ENCODE data around the gene UVRAG.

UVRAG gene

DNA sequence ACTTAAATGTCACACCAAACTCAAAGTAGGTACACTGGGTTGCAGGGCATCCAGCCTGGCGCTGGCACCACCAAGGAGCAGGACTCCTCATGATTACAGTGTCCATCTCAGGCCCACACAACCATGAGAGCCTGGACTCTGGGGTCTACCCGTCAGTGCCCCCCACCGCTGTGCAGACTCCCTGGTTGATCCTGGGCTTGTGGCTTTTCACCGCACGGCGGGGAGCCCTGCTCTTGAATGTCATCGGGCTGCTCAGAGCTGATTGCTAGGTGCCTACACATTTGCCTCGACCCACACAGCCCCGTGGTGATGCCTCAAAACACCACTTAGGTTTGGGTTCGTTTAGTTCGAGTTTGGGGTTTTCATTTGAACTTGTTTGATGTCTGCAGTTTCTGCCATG is 328.3 kb downstream of the UVRAG start:
- H3K9ac ChIP-seq (ENCODE audit: low read length): no peak overlapping the region
- 0 out of 2 replicates have a peak, but pooled peaks cover 3% of the 10 kb centered on the region for H4K20me1 ChIP-seq (ENCODE audit: insufficient read depth, low read length)
- TF ChIP-seq, protein P1, sequence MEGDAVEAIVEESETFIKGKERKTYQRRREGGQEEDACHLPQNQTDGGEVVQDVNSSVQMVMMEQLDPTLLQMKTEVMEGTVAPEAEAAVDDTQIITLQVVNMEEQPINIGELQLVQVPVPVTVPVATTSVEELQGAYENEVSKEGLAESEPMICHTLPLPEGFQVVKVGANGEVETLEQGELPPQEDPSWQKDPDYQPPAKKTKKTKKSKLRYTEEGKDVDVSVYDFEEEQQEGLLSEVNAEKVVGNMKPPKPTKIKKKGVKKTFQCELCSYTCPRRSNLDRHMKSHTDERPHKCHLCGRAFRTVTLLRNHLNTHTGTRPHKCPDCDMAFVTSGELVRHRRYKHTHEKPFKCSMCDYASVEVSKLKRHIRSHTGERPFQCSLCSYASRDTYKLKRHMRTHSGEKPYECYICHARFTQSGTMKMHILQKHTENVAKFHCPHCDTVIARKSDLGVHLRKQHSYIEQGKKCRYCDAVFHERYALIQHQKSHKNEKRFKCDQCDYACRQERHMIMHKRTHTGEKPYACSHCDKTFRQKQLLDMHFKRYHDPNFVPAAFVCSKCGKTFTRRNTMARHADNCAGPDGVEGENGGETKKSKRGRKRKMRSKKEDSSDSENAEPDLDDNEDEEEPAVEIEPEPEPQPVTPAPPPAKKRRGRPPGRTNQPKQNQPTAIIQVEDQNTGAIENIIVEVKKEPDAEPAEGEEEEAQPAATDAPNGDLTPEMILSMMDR (IDR thresholded peaks at IDR 0.05; ENCODE audit: low read depth, low read length): no peak
- no peak for TF ChIP-seq EZH2phosphoT487 (IDR thresholded peaks at IDR 0.05; ENCODE audit: low read depth)
- peaks cover 30% of the 10 kb centered on the region for H3K36me3 ChIP-seq (replicated peaks; ENCODE audit: low read depth, low read length)
- H2AFZ ChIP-seq (ENCODE audit: low read depth, low read length): no peak overlapping the region
- H3K27me3 ChIP-seq (ENCODE audit: low read depth, low read length): no peaks in the 10 kb centered on the region
- no peak overlapping the region for H3K4me3 ChIP-seq (ENCODE audit: low read length)
- H3K4me1 ChIP-seq (ENCODE audit: low read length): peaks cover 7% of the 10 kb centered on the region
- no peak overlapping the region for H3K27ac ChIP-seq (ENCODE audit: low read length)
- H3K9me3 ChIP-seq (ENCODE audit: insufficient read depth, low read length): no peaks in the 10 kb centered on the region
- no peaks in the 10 kb centered on the region for H3K79me2 ChIP-seq (ENCODE audit: low read length)
- no peak overlapping the region for H3K4me2 ChIP-seq (ENCODE audit: low read length)

DNA sequence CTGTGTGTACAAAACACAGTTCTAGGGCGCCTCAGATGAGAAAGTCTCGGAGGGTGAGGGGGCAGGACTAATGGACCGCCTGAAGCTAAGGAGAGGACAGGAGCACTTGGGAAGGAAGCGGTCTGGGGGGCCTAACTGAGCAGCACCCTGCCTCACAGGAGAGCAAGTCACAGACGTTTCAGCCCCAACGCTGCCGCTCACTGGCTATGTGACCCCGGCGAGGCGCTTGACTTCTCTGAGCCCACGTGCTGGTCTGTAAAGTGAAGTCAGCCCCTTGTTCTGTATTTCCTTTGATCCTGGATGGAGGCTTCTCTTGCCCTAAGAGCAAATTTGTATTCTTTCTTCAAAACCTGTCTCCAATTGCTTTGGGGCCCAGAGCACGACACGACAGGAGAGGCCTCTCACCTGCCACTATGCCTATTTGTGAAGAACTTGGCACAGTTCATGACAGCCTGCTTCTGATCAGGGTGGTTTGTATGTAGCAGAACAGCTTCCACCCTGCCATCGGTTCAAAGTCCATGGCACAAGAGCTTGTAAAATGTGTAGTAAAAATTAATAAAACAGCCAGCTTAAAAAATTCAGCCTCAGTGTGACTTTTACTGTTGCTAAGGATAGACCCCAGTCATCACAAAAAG is 332.2 kb downstream of the UVRAG start:
- Histone ChIP-seq H3K27me3 (ENCODE audit: low read depth, low read length) (no peaks in the 10 kb centered on the region), H3K9me3 (ENCODE audit: insufficient read depth, low read length) (no peaks in the 10 kb centered on the region), H3K79me2 (ENCODE audit: low read length) (no peaks in the 10 kb centered on the region), H4K20me1 (ENCODE audit: insufficient read depth, low read length) (no peaks in the 10 kb centered on the region), H3K4me3 (ENCODE audit: low read length) (no peak overlapping the region), H3K9ac (ENCODE audit: low read length) (no peak overlapping the region), H3K4me2 (ENCODE audit: low read length) (no peak overlapping the region), H2AFZ (ENCODE audit: low read depth, low read length) (no peak overlapping the region), H3K27ac (ENCODE audit: low read length) (no peak overlapping the region), H3K36me3 (replicated peaks; ENCODE audit: low read depth, low read length) (peaks cover 16% of the 10 kb centered on the region), H3K4me1 (ENCODE audit: low read length) (peaks cover 14% of the 10 kb centered on the region)
- TF ChIP-seq, protein P1 (IDR thresholded peaks at IDR 0.05; ENCODE audit: low read depth, low read length): no peak
- TF ChIP-seq EZH2phosphoT487 (IDR thresholded peaks at IDR 0.05; ENCODE audit: low read depth): no peak

DNA sequence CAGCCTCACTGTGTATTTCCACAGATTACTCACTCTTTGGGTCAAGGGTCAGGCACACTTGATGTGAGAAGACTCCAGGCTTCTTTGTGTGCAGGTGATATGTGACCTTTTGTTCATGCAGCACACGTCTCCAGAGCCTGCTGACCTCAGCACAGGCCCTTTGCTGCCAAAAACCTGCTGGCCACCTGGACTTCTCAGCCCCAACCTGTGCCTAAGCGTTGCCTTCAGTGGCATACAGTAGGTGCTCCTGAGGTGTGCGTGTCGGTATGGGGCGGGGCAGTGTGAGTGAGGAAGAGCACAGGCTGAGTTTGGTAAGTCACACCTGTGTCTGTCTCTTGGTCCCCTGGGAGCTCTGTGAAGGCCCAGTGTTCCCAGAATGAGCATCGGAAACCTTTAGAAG is 333.2 kb downstream of the UVRAG start:
- H3K4me2 ChIP-seq (ENCODE audit: low read length): no peak overlapping the region
- H2AFZ ChIP-seq (ENCODE audit: low read depth, low read length): no peak overlapping the region
- peaks cover 7% of the 10 kb centered on the region for H3K36me3 ChIP-seq (replicated peaks; ENCODE audit: low read depth, low read length)
- no peak overlapping the region for H3K4me3 ChIP-seq (ENCODE audit: low read length)
- no peaks in the 10 kb centered on the region for H3K27me3 ChIP-seq (ENCODE audit: low read depth, low read length)
- no peaks in the 10 kb centered on the region for H3K9me3 ChIP-seq (ENCODE audit: insufficient read depth, low read length)
- peaks cover 24% of the 10 kb centered on the region for H3K4me1 ChIP-seq (ENCODE audit: low read length)
- H3K79me2 ChIP-seq (ENCODE audit: low read length): no peaks in the 10 kb centered on the region
- no peak overlapping the region for H3K27ac ChIP-seq (ENCODE audit: low read length)
- no peak for TF ChIP-seq EZH2phosphoT487 (IDR thresholded peaks at IDR 0.05; ENCODE audit: low read depth)
- TF ChIP-seq, protein P1 (IDR thresholded peaks at IDR 0.05; ENCODE audit: low read depth, low read length): no peak
- H4K20me1 ChIP-seq (ENCODE audit: insufficient read depth, low read length): no peaks in the 10 kb centered on the region
- H3K9ac ChIP-seq (ENCODE audit: low read length): no peak overlapping the region

DNA sequence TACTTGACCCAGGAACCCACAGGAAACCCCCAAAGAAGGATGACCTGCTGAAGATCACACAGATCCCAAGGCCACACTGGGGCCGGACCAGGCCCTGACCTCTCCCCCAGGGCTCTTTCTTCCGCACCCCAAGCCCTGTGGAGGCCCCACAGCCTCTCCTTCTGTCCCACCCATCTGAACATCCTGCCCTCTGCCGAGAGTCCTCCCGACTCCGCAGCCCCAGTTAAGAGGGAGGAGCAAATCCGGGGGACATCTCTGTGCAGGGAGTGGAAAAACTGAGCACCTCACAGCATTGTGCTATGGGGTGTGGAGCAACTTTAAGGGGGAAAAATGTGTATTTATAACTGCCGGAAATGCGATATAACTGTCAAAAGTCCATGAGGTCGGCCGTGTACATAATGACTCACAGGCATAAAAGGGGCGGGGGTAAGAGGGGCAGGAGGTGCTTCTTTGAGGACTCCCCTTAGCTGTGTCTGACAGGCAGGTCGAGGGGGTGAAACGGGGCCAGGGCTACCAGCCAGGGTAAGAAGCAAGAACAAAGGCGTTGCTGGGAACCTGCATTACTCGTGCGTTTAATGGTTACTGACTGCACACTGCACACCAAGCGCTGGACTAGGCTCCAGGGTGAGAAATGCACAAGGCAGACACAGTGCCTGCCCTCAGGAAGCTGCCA is 334.1 kb downstream of the UVRAG start:
- Histone ChIP-seq H3K27me3 (ENCODE audit: low read depth, low read length) (no peaks in the 10 kb centered on the region), H3K27ac (ENCODE audit: low read length) (no peak overlapping the region), H3K36me3 (replicated peaks; ENCODE audit: low read depth, low read length) (peaks cover 5% of the 10 kb centered on the region), H3K79me2 (ENCODE audit: low read length) (no peaks in the 10 kb centered on the region), H3K9ac (ENCODE audit: low read length) (no peak overlapping the region), H3K4me3 (ENCODE audit: low read length) (no peak overlapping the region), H3K4me2 (ENCODE audit: low read length) (no peak overlapping the region), H4K20me1 (ENCODE audit: insufficient read depth, low read length) (no peaks in the 10 kb centered on the region), H3K9me3 (ENCODE audit: insufficient read depth, low read length) (no peaks in the 10 kb centered on the region), H2AFZ (ENCODE audit: low read depth, low read length) (no peak overlapping the region), H3K4me1 (ENCODE audit: low read length) (peaks cover 31% of the 10 kb centered on the region)
- no peak for TF ChIP-seq EZH2phosphoT487 (IDR thresholded peaks at IDR 0.05; ENCODE audit: low read depth)
- TF ChIP-seq, protein P1 (IDR thresholded peaks at IDR 0.05; ENCODE audit: low read depth, low read length): no peak

Data from OCI-LY3 (cell line).